Activated CD8-positive, alpha-beta memory T cell treated with anti-CD3 and anti-CD28 coated beads, Interleukin-2, amount 50 U/mL, for 4 hours (primary cell): ENCODE measurements around the gene ATG14.
"Not testable (repeated sequence)": the region's sequence is repeated elsewhere in the genome, so short reads cannot be mapped to it uniquely, and the experiment has no call there.

ENCODE experiments used
- DNase-seq: peaks from one replicate; pipeline ENCODE4 v3.0.0-alpha.2; 2020

The ATG14 gene

GRCh38 chr14:55433880-55434804, 22.5 kb upstream of the ATG14 start:
- DNase-seq: no peak

GRCh38 chr14:55432628-55433027, 21.0 kb upstream of the ATG14 start:
- no peak for DNase-seq

GRCh38 chr14:55430024-55430690, 18.5 kb upstream of the ATG14 start:
- peak; percentile 33 for DNase-seq

GRCh38 chr14:55427439-55427838, 15.8 kb upstream of the ATG14 start:
- no peak for DNase-seq

GRCh38 chr14:55426891-55427290, 15.3 kb upstream of the ATG14 start:
- no peak for DNase-seq

GRCh38 chr14:55425091-55425490, 13.5 kb upstream of the ATG14 start:
- no peak for DNase-seq

GRCh38 chr14:55423969-55424368, 12.3 kb upstream of the ATG14 start:
- no peak for DNase-seq

GRCh38 chr14:55422338-55422737, 10.7 kb upstream of the ATG14 start:
- not testable (repeated sequence) for DNase-seq

GRCh38 chr14:55419663-55420062, 8.0 kb upstream of the ATG14 start:
- DNase-seq: no peak

GRCh38 chr14:55418411-55418810, 6.8 kb upstream of the ATG14 start:
- no peak for DNase-seq

GRCh38 chr14:55417955-55418354, 6.3 kb upstream of the ATG14 start:
- no peak for DNase-seq

GRCh38 chr14:55416866-55417265, 5.2 kb upstream of the ATG14 start:
- DNase-seq: no peak

- no peak for DNase-seq
These were observed 2.9 kb upstream of the ATG14 start for GRCh38 chr14:55414551-55414950.

- DNase-seq: no peak
These were observed 1.0 kb upstream of the ATG14 start for GRCh38 chr14:55412676-55413075.

GRCh38 chr14:55410876-55411275, 754 bp downstream of the ATG14 start:
- no peak for DNase-seq

GRCh38 chr14:55404173-55404854, 7.3 kb downstream of the ATG14 start:
- DNase-seq: no peak

GRCh38 chr14:55401751-55402150, 9.9 kb downstream of the ATG14 start:
- DNase-seq: no peak

GRCh38 chr14:55399852-55400251, 11.8 kb downstream of the ATG14 start:
- no peak for DNase-seq

- no peak for DNase-seq
These were observed 12.4 kb downstream of the ATG14 start for GRCh38 chr14:55399183-55399582.

GRCh38 chr14:55398679-55399078, 13.0 kb downstream of the ATG14 start:
- DNase-seq: no peak

GRCh38 chr14:55389330-55389729, 22.3 kb downstream of the ATG14 start:
- DNase-seq: no peak

- no peak for DNase-seq
These were observed 23.5 kb downstream of the ATG14 start for GRCh38 chr14:55388160-55388559.

- no peak for DNase-seq
These were observed 24.5 kb downstream of the ATG14 start for GRCh38 chr14:55387121-55387520.
